ENCODE results near the gene PKD2L2. TPM values are rescaled to one million over a fixed set of nuclear protein-coding genes. Genes with fewer than 3 reads are reported as not detected.
A peak's percentile ranks its signal among the peaks of the same experiment; 100 is the strongest.
"Not testable (repeated sequence)": the region's sequence is repeated elsewhere in the genome, so short reads cannot be mapped to it uniquely, and the experiment has no call there.

Gene PKD2L2
- total and polyA plus RNA-seq, 12 donors = 0.06 to 1.7 (median 0.52) TPM; not detected in 2

- peaks cover 0 to 95% (median 0%) of the 10 kb centered on the region in 9 donors for H3K36me3 ChIP-seq
- ATAC-seq (no peak), DNase-seq (no peak)
- intact Hi-C loops (cut with DNase I) = no loop called here
- no peak overlapping the region for H3K4me3 ChIP-seq
- WGBS, 2 donors = 67 to 74% methylated on average over 2 of the region's 2 CpGs
- H3K27ac ChIP-seq = peak overlapping the region in 5 of 10 donors; percentile 12 to 51 (median 44)
- TF ChIP-seq CTCF (IDR thresholded peaks at IDR 0.05) = no peak
- H3K27me3 ChIP-seq = no peaks in the 10 kb centered on the region
- H3K9me3 ChIP-seq = no peaks in the 10 kb centered on the region
- H3K4me1 ChIP-seq = peaks cover 0 to 23% (median 6%) of the 10 kb centered on the region in 9 donors
Measured at GRCh38 chr5:137960141-137960540, 70.9 kb downstream of the PKD2L2 start.

GRCh38 chr5:137960819-137961218 lies 71.6 kb downstream of the PKD2L2 start:
- 81 to 82% methylated on average over 3 of the region's 3 CpGs for WGBS, 2 donors
- DNase-seq (no peak), ATAC-seq (no peak)
- no peak for TF ChIP-seq CTCF (IDR thresholded peaks at IDR 0.05)
- Histone ChIP-seq H3K4me1 (peaks cover 0 to 23% (median 6%) of the 10 kb centered on the region in 9 donors), H3K36me3 (peaks cover 0 to 95% (median 0%) of the 10 kb centered on the region in 9 donors), H3K27ac (peak overlapping the region in 3 of 10 donors; percentile 44 to 51 (median 50)), H3K9me3 (no peaks in the 10 kb centered on the region), H3K27me3 (no peaks in the 10 kb centered on the region), H3K4me3 (no peak overlapping the region)
- intact Hi-C loops (cut with DNase I) = no loop called here

- WGBS, 2 donors = 95 to 97% methylated on average over 3 of the region's 4 CpGs
Measured at GRCh38 chr5:137970384-137970783, 81.1 kb downstream of the PKD2L2 start.

GRCh38 chr5:137975208-137975607 lies 86.0 kb downstream of the PKD2L2 start:
- no peak overlapping the region for H3K4me3 ChIP-seq
- intact Hi-C loops (cut with DNase I) = no loop called here
- H3K9me3 ChIP-seq = peaks cover 0 to 9% (median 0%) of the 10 kb centered on the region in 11 donors
- H3K27me3 ChIP-seq = no peaks in the 10 kb centered on the region
- H3K36me3 ChIP-seq = peaks cover 0 to 55% (median 9%) of the 10 kb centered on the region in 9 donors
- TF ChIP-seq CTCF (IDR thresholded peaks at IDR 0.05) = no peak
- no peaks in the 10 kb centered on the region for H3K4me1 ChIP-seq
- WGBS, 2 donors = 98% methylated on average over 3 of the region's 3 CpGs
- ATAC-seq = no peak
- H3K27ac ChIP-seq = no peak overlapping the region
- no peak for DNase-seq

More at GRCh38 chr5:137970384-137970783, 81.1 kb downstream of the PKD2L2 start:
- H3K27me3 ChIP-seq; H3K27ac ChIP-seq; DNase-seq; H3K4me1 ChIP-seq; intact Hi-C loops (cut with DNase I); H3K4me3 ChIP-seq; ATAC-seq: not testable (repeated sequence)
- Histone ChIP-seq H3K9me3 (peaks cover 0 to 25% (median 3%) of the 10 kb centered on the region in 11 donors), H3K36me3 (peaks cover 0 to 42% (median 15%) of the 10 kb centered on the region in 9 donors)

- no peaks in the 10 kb centered on the region for H3K27me3 ChIP-seq
- peaks cover 0 to 19% (median 6%) of the 10 kb centered on the region in 9 donors for H3K4me1 ChIP-seq
- TF ChIP-seq CTCF (IDR thresholded peaks at IDR 0.05) = no peak
- H3K36me3 ChIP-seq = peaks cover 0 to 79% (median 10%) of the 10 kb centered on the region in 9 donors
- no peak overlapping the region for H3K27ac ChIP-seq
- DNase-seq (no peak), ATAC-seq (no peak)
- intact Hi-C loops (cut with DNase I) = no loop called here
- no peak overlapping the region for H3K4me3 ChIP-seq
- 97 to 98% methylated on average over 5 of the region's 5 CpGs for WGBS, 2 donors
- no peaks in the 10 kb centered on the region for H3K9me3 ChIP-seq
Measured at GRCh38 chr5:137989419-137989818, 100.2 kb downstream of the PKD2L2 start.

All from heart right ventricle (tissue), 16 donors.